Duodenal mucosa (tissue), 2 donors: Measurements from ENCODE around the gene SHC1.
A peak's percentile ranks its signal among the peaks of the same experiment; 100 is the strongest.

Source experiments
- H3K27ac ChIP-seq: one replicate; pipeline ENCODE4 v1.7.0; 2013; ENCODE audit warnings: low read depth, low read length
- H3K27me3 ChIP-seq, 2 donors: one replicate each; pipeline ENCODE4 v1.7.0; 2013; ENCODE audit warnings: low read length in 2 of 2, control low read depth in 1 of 2; ENCODE audit not compliant: insufficient read depth in 2 of 2, control insufficient read depth in 1 of 2
- H3K36me3 ChIP-seq, 2 donors: one replicate each; pipeline ENCODE4 v1.7.0; 2013; ENCODE audit warnings: low read length in 2 of 2, control low read depth in 1 of 2; ENCODE audit not compliant: insufficient read depth in 2 of 2, control insufficient read depth in 1 of 2
- H3K4me1 ChIP-seq, 2 donors: one replicate each; pipeline ENCODE4 v1.7.0; 2013; ENCODE audit warnings: low read length in 2 of 2, control low read depth in 1 of 2; ENCODE audit not compliant: insufficient read depth in 2 of 2, control insufficient read depth in 1 of 2
- H3K4me3 ChIP-seq, 2 donors: one replicate each; pipeline ENCODE4 v1.7.0; 2013; ENCODE audit warnings: low read length in 2 of 2, low read depth in 1 of 2
- H3K9ac ChIP-seq, 2 donors: one replicate each; pipeline ENCODE4 v1.7.0; 2013; ENCODE audit warnings: low read length in 2 of 2, low read depth in 1 of 2
- H3K9me3 ChIP-seq, 2 donors: one replicate each; pipeline ENCODE4 v1.7.0; 2013; ENCODE audit warnings: low read length in 2 of 2, control low read depth in 1 of 2; ENCODE audit not compliant: control insufficient read depth in 1 of 2

The SHC1 gene

GRCh38 chr1:154972517-154973343, 2.2 kb upstream of the SHC1 start:
- Histone ChIP-seq H3K27me3 (no peaks in the 10 kb centered on the region), H3K4me1 (peaks cover 43 to 46% of the 10 kb centered on the region in 2 donors), H3K27ac (peak overlapping the region; percentile 87), H3K9me3 (no peaks in the 10 kb centered on the region), H3K36me3 (peaks cover 3 to 28% of the 10 kb centered on the region in 2 donors), H3K4me3 (peak overlapping the region; percentile 76 to 83), H3K9ac (peak overlapping the region; percentile 71 to 96)

GRCh38 chr1:154972213-154972516, 1.6 kb upstream of the SHC1 start:
- peak overlapping the region; percentile 71 to 96 for H3K9ac ChIP-seq
- no peaks in the 10 kb centered on the region for H3K27me3 ChIP-seq

GRCh38 chr1:154971341-154971998, 923 bp upstream of the SHC1 start:
- peaks cover 12 to 40% of the 10 kb centered on the region in 2 donors for H3K36me3 ChIP-seq
- H3K4me1 ChIP-seq: peaks cover 43 to 45% of the 10 kb centered on the region in 2 donors

More at GRCh38 chr1:154972213-154972516, 1.6 kb upstream of the SHC1 start:
- Histone ChIP-seq H3K4me3 (peak overlapping the region; percentile 76 to 83), H3K9me3 (no peaks in the 10 kb centered on the region), H3K36me3 (peaks cover 8 to 33% of the 10 kb centered on the region in 2 donors), H3K27ac (peak overlapping the region; percentile 87), H3K4me1 (peaks cover 43 to 46% of the 10 kb centered on the region in 2 donors)

GRCh38 chr1:154969860-154970452, 591 bp downstream of the SHC1 start:
- Histone ChIP-seq H3K9me3 (no peaks in the 10 kb centered on the region), H3K4me1 (peaks cover 40 to 43% of the 10 kb centered on the region in 2 donors), H3K27me3 (no peaks in the 10 kb centered on the region), H3K36me3 (peaks cover 21 to 54% of the 10 kb centered on the region in 2 donors), H3K4me3 (peak overlapping the region; percentile 48 to 53), H3K9ac (peak overlapping the region; percentile 50 to 57), H3K27ac (peak overlapping the region; percentile 77)

More at GRCh38 chr1:154971341-154971998, 923 bp upstream of the SHC1 start:
- peak overlapping the region; percentile 53 to 55 for H3K4me3 ChIP-seq
- H3K27ac ChIP-seq: peak overlapping the region; percentile 77
- H3K27me3 ChIP-seq: no peaks in the 10 kb centered on the region
- H3K9ac ChIP-seq: peak overlapping the region; percentile 34 to 50
- H3K9me3 ChIP-seq: no peaks in the 10 kb centered on the region

- Histone ChIP-seq H3K9me3 (no peaks in the 10 kb centered on the region), H3K4me1 (peaks cover 40 to 43% of the 10 kb centered on the region in 2 donors), H3K36me3 (peaks cover 27 to 61% of the 10 kb centered on the region in 2 donors), H3K4me3 (peak overlapping the region; percentile 48 to 53), H3K9ac (peak overlapping the region in 1 of 2 donors; percentile 50), H3K27me3 (no peaks in the 10 kb centered on the region), H3K27ac (peak overlapping the region; percentile 17)
Observed at GRCh38 chr1:154969246-154969645, 1.3 kb downstream of the SHC1 start.

GRCh38 chr1:154968731-154969130, 1.8 kb downstream of the SHC1 start:
- no peaks in the 10 kb centered on the region for H3K27me3 ChIP-seq
- peaks cover 40 to 43% of the 10 kb centered on the region in 2 donors for H3K4me1 ChIP-seq
- H3K27ac ChIP-seq: no peak overlapping the region
- H3K9me3 ChIP-seq: no peaks in the 10 kb centered on the region
- peak overlapping the region in 1 of 2 donors; percentile 50 for H3K9ac ChIP-seq
- H3K36me3 ChIP-seq: peaks cover 31 to 66% of the 10 kb centered on the region in 2 donors
- H3K4me3 ChIP-seq: no peak overlapping the region

GRCh38 chr1:154967331-154967950, 3.1 kb downstream of the SHC1 start:
- H3K4me3 ChIP-seq: no peak overlapping the region
- H3K27ac ChIP-seq: no peak overlapping the region
- no peaks in the 10 kb centered on the region for H3K27me3 ChIP-seq
- H3K36me3 ChIP-seq: peaks cover 34 to 75% of the 10 kb centered on the region in 2 donors
- peaks cover 33 to 45% of the 10 kb centered on the region in 2 donors for H3K4me1 ChIP-seq
- no peaks in the 10 kb centered on the region for H3K9me3 ChIP-seq
- H3K9ac ChIP-seq: no peak overlapping the region

- Histone ChIP-seq H3K4me1 (peaks cover 22 to 38% of the 10 kb centered on the region in 2 donors), H3K27ac (no peak overlapping the region), H3K27me3 (no peaks in the 10 kb centered on the region), H3K9me3 (no peaks in the 10 kb centered on the region), H3K4me3 (no peak overlapping the region), H3K36me3 (peaks cover 34 to 75% of the 10 kb centered on the region in 2 donors), H3K9ac (no peak overlapping the region)
Observed at GRCh38 chr1:154966111-154966510, 4.4 kb downstream of the SHC1 start.

- peaks cover 13 to 32% of the 10 kb centered on the region in 2 donors for H3K4me1 ChIP-seq
- H3K9me3 ChIP-seq: no peaks in the 10 kb centered on the region
- no peak overlapping the region for H3K27ac ChIP-seq
- no peak overlapping the region for H3K9ac ChIP-seq
- no peaks in the 10 kb centered on the region for H3K27me3 ChIP-seq
- H3K36me3 ChIP-seq: peaks cover 34 to 67% of the 10 kb centered on the region in 2 donors
- H3K4me3 ChIP-seq: no peak overlapping the region
Observed at GRCh38 chr1:154964359-154964758, 6.2 kb downstream of the SHC1 start.
